MM.1S (cell line): ENCODE measurements around the gene ADAM30.

Experiments used
- EZH2 ChIP-seq: fragments of 300-600 bp; sonication (generic); optimal IDR thresholded peaks from 2 replicates; pipeline ENCODE3; 2017; ENCODE audit warnings: low read depth, mild to moderate bottlenecking, antibody characterized with exemption, low read length, mixed read lengths
- EZH2phosphoT487 ChIP-seq: fragments of 300-600 bp; sonication (generic); IDR thresholded peaks from 2 replicates; pipeline ENCODE4 v1.6.1; 2018; ENCODE audit warnings: antibody characterized with exemption, low read length
- TF ChIP-seq, protein P1 (sequence below): fragments of 300-600 bp; sonication (generic); IDR thresholded peaks from 2 replicates; pipeline ENCODE4 v1.5.1; 2016; ENCODE audit warnings: antibody characterized with exemption, low read length, mixed read lengths

DNA sequence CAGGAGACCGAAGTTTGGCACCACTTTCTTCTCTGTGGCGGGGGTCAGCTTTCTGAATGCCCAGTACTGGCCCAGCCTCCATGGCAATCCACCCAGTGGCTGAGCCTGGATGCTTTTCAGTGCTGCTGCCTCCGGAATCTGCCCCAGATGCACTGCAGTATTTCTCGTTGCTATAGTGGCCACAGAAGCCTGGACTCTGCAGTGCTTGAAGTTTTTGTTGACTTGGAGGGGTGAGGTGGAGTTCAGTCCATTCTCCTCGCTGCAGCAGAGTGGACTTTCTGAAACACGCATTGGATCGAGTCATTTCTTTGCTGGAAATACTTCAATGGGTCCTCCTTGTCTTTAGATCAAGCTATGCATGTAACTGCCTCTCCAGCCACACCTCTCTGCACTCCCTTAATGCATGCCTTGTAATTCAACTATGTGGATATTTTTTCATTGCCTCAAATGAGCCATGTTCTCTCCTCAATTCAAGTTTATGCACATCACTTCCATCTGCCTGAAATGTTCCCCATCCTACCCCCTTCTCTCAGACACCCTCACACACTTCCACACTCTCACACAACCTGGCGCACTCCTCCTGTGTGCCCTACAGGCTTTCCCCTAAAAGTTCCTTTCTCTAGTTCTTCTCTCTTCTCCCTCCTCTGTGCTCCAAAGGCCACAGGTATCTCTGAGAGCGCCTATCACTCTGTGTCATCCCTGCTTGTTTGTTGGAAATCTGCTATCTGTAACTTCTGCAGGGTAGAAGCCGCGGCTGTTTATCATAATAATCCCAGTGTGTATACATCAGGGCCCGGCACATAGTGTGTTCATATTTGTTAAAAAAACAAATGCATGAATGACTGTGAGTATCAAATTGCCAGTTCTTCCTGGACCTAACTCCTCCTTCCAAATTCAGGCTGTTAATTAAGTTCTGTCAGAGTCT lies 16.5 kb downstream of the ADAM30 start:
- TF ChIP-seq, protein P1, sequence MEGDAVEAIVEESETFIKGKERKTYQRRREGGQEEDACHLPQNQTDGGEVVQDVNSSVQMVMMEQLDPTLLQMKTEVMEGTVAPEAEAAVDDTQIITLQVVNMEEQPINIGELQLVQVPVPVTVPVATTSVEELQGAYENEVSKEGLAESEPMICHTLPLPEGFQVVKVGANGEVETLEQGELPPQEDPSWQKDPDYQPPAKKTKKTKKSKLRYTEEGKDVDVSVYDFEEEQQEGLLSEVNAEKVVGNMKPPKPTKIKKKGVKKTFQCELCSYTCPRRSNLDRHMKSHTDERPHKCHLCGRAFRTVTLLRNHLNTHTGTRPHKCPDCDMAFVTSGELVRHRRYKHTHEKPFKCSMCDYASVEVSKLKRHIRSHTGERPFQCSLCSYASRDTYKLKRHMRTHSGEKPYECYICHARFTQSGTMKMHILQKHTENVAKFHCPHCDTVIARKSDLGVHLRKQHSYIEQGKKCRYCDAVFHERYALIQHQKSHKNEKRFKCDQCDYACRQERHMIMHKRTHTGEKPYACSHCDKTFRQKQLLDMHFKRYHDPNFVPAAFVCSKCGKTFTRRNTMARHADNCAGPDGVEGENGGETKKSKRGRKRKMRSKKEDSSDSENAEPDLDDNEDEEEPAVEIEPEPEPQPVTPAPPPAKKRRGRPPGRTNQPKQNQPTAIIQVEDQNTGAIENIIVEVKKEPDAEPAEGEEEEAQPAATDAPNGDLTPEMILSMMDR = no peak
- TF ChIP-seq EZH2phosphoT487 (no peak), EZH2 (no peak)
